NCI-H1694 (cell line): ENCODE results near the gene LMO2.
A peak's percentile ranks its signal among the peaks of the same experiment; 100 is the strongest.
"Not testable (repeated sequence)": the region's sequence is repeated elsewhere in the genome, so short reads cannot be mapped to it uniquely, and the experiment has no call there.

Experiments used
- DNase-seq: peaks from one replicate; lab custom pipeline; 2025; lab: John Stamatoyannopoulos, UW

LMO2 gene

DNA sequence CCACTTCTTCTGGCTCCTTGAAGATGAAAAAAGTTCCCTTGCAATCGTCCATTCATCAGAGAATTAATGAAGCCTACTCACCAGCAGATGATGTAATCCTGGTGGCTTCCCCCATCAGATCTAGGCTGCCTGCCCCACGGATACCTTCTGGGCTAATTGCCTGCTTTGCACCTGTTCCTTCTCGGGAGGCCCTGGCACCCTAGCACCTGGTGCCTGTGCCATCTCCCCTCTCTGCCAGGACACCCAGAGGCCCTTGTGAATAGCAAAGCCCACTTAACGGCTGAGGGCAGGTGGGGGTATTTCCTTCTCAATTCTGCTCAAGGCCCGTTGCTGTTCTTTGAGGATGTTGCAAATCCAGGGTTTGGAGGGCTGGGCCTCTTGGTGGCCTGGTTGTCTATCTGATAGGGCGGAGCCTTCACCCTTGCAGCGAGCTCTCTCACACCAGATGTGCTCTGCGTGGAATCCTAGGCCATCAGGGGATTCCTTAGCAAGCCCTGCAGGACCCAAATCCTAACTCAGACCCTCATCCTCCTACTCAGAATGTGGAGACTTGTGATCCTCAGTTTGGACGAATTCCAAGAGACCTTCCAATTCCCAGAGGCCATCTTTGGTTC is at the start of gene LMO2:
Gene LMO2, minus strand, starts transcription at position 363 of the 614 bp plus-strand sequence. CDS start 22,360 bp downstream, outside the sequence.
- no peak for DNase-seq

DNA sequence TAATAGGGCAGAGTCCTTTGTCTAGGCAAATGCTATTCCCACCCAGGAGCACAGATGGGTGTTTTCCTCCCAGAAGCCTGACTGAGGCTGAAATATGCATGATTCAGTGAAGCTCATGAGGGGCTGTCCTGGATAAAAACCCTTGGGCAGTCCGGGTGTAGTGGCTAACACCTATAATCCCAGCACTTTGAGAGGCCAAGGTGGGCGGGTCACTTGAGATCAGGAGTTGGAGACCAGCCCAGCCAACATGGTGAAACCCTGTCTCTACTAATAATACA is 48.6 kb upstream of the LMO2 start:
- DNase-seq, result no peak

DNA sequence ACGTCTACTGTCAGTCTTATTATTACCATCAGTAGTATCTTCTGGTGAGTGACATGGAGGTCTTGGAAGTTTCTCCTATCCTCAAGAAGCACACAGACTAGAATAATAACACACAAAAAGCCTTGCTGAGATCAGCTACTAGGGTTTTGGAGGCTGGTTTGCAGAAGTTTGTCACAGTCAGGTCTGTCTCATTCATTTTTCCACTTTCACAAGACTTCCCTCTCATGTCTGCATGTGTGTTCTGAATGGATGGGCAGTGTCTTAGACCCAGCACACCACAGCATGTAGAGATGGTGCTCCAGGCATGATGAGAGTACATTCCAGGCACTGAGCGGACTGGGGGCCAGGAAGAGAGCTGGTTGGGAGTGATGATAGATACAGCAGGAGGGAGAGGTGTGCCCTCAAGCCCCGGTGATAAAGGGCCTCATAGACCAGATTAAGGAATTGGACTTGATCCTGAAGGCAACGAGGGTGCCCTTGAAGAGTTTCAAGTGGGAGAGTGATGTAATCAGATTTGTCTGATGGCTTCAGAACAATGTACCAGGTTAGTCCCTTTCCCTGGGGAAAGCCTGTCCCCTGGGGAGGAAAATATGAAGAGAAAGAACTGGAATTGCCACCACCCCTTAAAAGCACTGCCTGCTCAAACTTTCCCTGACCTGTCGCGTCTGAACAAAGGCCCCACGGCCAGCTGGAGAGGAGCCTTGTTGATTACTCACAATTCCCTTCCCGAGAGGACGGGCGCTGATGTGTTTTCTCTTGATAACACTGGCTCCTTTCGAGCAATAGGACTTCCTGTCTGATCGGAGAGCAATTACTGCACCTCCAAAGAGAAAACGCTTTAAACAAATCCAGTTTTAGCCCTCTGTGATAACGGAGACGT is 45.1 kb upstream of the LMO2 start:
- DNase-seq, result no peak

DNA sequence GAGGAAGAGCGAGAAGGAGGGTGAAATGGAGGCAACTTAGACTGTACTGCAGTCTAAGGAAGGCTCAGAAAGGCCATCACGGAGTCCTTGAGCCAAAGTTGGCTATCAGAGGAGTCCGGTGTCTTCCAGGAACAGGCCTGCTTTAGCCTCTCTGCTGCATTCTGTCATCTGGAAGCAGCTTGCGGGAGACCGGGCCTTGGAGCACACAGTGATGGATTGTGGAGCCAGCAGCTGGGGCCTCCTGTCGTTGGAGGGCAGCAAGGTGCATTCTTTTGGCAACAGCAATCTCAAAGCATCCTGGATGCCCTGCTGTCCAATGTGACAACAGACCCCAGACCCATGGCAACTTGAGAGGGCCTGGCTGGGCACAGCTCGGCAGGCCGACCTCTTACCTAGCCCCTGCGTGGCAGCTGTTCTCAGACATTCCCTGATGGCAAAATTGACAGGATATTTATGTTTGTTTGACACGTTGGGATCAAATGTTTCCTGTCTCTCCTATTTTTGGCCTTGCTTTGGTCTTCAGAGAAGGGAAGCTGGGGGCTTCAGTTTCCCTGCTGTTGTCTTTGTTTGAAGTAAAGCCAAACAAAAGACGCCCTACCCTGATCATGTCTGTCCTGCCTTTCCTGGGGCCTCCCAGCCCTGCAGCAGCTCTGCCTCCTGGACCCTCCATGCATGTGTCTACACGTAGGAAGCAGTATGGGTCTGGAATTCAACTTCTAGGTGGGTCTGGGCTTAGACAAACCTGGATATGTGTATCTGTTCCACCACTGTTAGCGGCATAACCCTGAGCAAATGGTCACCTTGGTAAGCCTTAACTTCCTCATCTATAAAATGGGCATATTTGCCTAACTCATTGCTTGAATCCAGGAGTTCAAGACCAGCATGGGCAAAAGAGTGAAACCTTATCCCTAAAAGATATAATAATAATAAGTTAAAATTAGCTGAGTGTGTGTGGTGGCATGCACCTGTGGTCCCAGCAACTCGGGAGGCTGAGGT is 43.9 kb upstream of the LMO2 start:
- no peak for DNase-seq

DNA sequence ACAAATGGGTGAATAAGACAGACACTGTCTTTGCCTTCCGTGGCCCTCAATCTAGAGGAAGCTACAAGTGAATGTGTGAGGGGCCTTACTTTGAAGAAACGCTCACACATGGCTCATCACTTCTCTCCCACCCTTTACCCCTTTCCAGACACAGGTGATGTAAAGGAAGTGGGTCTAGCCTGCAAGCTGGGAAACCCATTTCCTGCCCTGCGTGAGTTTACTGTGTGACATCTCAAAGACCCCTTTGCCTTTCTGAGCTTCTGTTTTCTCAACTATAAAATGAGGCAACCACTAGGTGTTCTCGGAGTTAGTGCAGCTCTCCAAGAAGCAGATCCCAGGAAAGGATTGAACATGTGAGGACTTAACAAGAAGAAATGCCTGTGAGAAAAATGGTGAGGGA is 43.1 kb upstream of the LMO2 start:
- DNase-seq, result no peak

DNA sequence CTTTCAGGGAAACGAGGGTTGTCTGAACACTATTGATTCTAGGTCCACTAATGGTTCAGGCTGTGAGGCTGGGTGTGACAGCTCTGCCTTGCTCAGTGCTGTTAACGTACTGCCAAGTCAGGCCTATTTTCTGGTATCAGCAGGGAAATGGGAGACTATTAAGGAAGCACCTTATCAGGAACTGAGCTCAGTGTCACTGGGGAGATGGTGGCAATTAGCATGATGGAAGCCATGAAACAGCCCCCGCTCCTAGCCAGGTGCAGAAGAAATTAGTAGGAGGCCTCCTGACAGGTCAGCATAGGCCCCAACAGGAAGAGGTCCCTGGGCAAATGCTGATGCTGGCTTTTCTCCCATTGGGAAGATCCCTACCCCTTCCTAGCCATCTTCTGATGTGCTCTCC is 42.6 kb upstream of the LMO2 start:
- no peak for DNase-seq

DNA sequence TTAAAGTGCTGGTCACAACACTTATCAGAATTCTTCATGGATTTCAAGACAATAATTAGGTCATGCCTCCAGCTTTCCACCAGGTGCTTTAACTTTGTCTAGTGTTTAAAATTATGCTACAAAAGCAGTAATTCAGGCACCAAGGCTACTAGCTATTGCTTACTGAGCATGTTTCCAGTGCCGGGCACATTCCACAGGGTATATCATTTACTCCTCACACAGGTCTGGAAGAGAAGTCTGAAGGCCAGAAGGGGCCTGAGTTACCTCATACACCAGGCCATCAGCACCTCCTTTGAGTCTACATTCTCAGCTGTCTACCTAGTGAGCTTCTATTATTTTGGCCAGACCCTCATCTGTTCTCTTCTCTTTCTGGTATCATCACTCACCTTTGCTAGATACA is 41.7 kb upstream of the LMO2 start:
- no peak for DNase-seq

DNA sequence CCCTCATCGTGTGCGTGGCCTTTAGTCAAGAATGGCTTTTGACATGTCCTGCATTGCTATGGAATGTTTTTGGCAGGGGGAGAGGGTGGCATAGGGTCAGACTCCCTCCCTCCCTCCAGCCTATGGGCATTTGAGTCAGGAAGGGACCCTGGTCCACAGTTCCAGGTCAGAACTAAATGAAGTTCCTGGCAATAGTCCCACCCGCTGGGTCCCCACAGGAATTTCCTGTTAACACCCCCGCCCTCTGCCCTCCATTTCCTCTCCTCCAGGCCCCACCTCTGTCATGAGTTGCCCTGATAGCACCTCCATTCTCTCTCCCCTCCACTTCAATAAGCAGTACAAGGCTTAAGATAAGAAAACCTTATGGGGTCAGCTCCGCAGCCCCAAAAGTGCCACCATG is 40.8 kb upstream of the LMO2 start:
- no peak for DNase-seq

DNA sequence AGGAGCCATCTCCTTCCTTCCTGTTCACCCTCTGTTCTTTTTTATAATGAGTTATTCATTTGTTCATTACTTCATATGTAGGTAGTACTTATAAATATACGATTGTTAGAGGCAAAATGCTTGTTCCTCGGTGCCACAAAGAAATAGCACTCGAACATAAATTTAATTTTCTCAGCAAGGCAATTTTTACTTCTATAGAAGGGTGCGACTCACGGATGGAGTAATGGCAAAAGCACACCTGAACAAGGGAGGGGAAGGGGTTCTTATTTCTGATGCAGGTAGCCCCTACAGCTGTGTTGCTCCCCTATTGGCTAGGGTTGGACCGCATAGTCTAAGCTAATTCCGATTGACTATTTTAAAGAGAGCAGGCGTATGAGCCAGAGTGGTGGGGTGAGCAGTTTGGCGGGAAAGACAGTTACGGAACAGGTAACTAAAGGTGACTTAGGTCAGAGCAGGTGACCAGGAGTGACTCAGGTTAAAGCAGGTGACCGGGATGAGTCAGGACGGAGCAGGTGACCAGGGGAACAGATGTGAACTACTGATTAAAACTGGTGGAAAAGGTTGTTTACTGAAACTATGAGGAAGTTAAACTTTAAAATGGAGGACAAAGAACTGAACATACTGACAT is 40.0 kb upstream of the LMO2 start:
- not testable (repeated sequence) for DNase-seq

DNA sequence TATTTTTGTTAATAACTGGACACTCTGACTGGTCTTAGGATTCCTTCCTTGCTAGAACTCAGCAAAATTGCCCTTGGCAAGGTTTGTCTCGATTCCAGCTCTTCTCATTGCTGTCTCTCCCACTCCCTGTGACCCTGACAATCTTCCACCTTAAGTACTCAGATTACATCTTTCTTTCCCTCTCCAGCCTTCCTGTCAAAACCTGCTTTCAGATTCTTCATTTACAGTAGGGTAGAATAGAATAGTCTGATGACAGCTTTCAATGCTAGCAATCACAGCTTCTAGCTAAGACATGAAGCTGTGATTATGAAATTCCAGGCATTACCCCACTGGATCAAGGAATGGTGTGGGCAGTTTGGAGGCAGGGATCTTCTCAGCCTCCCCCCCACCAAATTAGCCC is 39.2 kb upstream of the LMO2 start:
- no peak for DNase-seq

DNA sequence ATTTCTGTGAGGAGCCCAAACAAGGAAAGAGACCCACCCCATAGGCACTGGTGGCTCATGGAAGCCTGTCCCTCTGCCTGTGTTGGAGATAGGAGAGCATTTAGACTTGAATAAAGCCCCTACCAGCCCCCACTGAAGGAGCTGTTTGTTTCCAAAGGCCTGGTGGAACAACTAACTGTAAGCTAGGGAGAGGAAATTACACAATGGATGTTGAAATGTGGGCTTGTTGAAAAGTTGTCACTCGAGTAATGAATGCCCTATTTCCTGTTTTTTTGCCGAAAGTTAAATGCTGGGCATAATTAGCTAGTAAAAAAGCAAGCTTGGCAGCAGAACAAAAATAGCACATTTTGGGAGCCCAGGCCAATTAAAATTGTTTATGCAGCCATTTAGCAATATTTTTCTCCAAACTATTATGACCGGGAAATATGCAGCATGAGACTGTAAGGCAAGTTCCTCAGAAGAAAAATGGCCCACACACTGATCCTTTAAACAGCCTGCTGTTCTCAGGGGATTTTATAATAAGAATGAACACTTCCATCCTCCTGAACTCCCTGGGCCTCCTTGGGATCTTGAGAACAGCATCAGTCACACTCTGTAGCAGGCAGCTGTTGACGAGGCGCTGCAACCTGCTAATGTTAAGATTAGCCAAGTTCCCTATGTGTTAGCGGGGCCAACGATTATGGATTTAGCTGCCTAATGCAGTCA is 38.6 kb upstream of the LMO2 start:
- DNase-seq, result peak; percentile 45

DNA sequence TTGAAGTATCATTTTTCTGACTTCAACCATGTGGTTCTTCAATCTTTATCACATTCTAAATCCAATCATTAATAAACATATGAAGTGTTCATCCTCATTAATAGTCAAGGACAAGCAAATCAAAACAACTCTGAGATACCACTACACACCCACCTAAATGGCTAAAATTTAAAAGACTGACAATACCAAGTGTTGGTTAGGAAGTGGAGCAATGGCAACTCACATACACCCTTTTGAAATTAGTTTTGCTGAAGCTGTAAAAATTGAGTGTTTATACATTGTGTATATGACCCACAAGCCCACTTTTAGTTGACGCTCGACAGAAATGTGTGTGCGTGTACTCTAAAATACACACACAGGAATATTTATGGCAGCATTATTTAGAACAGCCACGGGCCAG is 36.7 kb upstream of the LMO2 start:
- DNase-seq, result no peak

DNA sequence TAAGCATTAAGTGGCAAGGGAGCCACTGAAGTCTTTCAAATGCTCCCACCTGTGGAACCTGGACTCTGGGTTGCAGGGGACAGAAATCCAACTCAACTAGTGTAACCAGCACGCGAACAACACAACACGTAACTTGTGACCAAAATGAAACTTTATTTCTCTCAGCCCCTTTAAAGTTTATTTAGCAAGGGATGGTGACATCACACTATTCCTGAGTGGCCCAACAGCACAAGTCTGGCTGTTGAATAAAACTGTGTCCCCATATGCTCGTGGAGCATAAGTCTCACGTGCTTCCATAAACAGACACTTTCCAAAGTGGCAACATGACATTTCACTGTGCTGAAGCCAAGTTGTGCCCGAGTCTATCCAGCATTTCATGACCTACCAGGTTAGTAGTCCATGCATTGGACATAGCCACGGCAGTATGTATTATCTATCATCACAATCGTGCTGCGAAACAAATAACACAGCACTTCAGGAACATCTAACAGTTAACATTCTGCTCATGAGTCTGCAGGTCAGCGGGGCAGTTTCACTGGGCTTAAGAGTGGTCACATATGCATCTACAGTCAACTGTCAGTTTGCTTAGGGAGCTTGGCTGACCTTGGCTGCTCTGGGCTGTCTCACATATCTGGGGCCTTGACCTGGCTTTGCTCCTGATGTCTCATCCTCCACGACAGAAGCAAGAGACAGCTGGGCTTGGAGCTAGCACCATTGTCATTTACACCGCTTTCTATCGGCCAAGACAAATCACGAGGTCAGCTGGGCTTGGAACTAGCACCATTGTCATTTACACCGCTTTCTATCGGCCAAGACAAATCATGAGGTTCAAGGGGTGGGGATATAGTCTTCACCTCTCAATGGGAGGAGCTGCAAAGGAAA is 35.0 kb upstream of the LMO2 start:
- DNase-seq, result no peak

DNA sequence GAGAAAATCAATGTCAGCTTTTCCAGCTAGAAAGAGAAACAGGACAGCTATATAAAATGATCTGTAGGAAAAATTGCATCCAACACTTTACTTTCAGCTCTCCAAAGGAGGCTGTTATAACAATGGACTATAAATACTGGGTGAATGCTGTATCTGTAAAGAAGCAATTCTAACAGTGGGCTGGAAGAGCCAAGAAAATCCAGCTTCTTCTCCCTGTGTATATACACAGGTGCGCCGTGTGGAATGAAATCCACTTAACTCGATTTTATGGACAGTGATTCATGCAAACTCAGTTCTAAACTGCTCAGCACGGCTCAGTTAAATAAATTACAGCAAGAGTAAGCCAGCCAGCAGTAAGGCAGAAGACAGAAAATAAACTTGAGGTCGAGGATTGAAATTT is 32.5 kb upstream of the LMO2 start:
- DNase-seq, result no peak

DNA sequence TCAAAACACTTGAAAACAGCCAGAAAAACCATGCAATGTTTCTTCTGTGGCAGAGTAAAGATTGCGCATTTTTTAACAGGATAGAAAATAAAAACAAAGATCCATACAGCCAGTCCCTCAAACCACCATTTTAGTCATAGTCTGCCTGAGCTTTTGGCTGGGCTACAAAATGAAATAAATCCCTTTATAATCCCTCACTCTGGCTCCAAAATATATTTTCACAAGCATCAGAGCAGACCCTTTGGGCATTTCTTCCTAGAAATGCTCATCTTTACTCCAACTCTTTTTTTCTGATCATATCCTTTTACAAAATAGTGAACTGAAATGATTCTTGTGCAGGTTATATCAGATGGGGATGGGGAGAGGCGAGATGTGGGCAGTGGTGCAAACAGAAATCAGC is 31.8 kb upstream of the LMO2 start:
- DNase-seq, result no peak

DNA sequence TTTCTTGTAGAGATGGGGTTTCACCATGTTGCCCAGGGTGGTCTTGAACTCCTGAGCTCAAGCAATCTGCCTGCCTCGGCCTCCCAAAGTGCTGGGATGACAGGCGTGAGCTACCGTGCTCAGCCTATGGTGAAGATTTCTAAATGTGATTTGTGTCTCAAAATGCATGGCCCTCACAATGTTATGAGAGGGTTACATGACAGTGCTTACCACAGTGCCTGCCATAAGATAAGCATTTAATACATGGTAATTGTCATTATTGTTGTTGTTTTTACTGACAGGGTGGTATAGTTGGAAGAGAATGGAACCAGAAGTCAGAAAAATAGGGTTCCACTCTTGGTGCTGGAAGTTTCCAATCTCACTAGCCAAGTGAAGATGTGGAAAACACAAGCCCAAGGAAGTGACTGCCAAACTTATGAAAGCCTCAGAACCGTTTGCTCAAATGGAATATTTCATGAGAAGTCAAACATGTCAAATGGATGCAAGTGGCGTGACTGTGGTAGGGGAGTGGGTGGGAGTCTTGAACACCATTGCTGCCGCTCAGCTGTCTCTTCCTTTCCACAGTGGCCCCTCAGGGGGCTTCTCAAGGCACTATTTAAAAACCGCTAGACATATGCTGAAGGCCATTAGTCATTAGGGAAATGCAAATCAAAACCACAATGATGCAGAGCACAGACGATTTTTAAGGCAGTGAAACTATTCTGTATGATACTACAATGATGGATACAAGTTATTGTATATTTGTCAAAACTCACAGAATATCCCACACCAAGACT is 29.1 kb upstream of the LMO2 start:
- no peak for DNase-seq

DNA sequence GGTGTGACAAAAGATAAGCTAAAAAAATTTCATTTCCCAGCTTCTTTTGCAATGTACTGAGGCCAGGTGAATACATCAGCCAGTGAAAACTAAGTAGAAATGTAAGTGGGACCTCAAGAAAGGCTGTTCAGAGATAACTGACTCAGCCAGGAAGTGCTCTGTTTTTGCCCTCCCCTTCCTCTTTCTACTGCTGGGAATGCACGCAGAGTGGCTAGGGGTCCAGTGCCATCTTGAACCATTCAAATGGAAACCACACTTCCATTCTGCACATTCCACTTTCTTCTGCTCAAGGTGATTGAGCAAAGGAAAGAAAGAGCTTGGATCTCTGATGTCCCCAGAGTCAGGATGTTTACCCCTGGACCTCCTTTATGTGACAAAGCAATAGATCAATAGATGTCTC is 27.8 kb upstream of the LMO2 start:
- no peak for DNase-seq

DNA sequence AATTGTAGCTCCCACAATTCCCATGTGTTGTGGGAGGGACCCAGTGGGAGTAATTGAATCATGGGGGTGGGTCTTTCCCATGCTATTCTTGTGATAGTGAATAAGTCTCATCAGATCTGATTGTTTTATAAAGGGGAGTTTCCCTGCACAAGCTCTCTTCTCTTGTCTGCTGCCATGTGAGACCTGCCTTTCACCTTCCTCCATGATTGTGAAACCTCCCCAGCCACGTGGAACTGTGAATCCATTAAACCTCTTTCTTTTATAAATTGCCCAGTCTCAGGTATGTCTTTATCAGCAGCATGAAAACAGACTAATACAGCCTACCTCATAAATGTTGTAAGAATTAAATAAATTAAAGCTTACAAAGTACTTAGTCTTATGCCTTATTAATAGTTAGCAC is 25.5 kb upstream of the LMO2 start:
- DNase-seq, result not testable (repeated sequence)

DNA sequence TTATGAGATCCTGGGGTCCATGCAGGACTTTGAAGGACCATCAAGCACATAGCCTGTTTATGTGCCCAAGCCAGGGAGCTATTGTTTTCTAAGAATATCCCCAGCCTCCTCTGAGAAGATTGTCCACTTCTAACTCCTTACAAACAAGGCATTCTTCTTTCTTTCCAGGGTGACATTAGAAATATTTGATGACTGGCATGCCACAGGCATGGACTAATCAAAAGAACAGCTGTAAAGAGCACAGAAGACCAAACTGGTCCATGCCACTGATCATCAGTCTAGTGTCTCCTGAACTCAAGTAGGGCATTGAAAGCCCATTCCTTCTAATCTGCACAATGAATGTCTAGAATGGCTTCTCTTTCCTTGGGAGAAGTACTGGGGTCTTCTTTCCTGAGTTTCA is 24.9 kb upstream of the LMO2 start:
- no peak for DNase-seq

DNA sequence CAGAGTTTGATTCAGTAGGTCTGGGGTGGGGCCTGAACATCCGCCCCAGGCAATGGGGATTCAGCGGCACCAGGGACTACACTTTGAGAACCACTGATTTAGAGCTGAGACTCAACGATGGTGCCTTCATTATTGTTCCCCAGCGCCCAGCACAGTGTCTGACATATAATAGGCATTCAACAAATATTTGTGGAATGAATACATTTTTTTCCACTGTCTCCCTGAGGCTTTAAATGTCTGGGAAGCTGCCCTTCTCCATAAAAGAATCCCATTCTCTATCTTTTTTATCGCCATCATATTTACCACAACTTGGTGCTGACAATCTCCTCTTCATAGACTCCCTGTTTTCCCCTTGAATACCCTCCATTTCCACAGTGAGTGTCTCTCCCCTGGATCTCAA is 23.6 kb upstream of the LMO2 start:
- no peak for DNase-seq
